T-cell (primary cell): ENCODE results near the gene SLC13A5. TPM values are rescaled to one million over a fixed set of nuclear protein-coding genes. Genes with fewer than 3 reads are reported as not detected.

Experiments used
- ATAC-seq, 4 experiments: fragments of 200-7000 bp in 3 of 4; fragments of 150-1000 bp in 1 of 4; cut with Tn5 transposase; replicated peaks in 1 of 4; 1 replicate in 3 of 4; 2 replicates in 1 of 4; pipeline ENCODE4 v1.10.0; 2021; ENCODE audit warnings: moderate library complexity in 3 of 4, mild to moderate bottlenecking in 2 of 4, moderate number of reproducible peaks in 1 of 4
- CTCF ChIA-PET, 2 donors: fragments of 300-600 bp; sonication (Branson Sonifier 250); formaldehyde crosslinking; loops; one replicate each; lab custom pipeline; 2022; ENCODE audit warnings: antibody characterized with exemption in 2 of 2; lab: Charles Lee
- POLR2A ChIA-PET, 2 donors: fragments of 300-600 bp; sonication (Branson Sonifier 250); formaldehyde crosslinking; loops; one replicate each; lab custom pipeline; 2022; ENCODE audit warnings: antibody characterized with exemption in 2 of 2; lab: Charles Lee
- DNase-seq, 35 experiments: peaks; one replicate each; pipeline versions ENCODE4 v3.0.0 to v3.0.0-alpha.2; 2013 to 2023
- H3K27ac ChIP-seq: one replicate; pipeline ENCODE4 v1.5.1; 2013; ENCODE audit warnings: low read length
- H3K27me3 ChIP-seq, 2 experiments: replicated peaks in 1 of 2; 1 replicate in 1 of 2; 2 replicates in 1 of 2; pipeline versions ENCODE4 v1.6.1 to v1.7.0; 2013; ENCODE audit warnings: low read length in 1 of 2, mixed read lengths in 1 of 2; ENCODE audit not compliant: control insufficient read depth in 2 of 2, insufficient read depth in 2 of 2; ENCODE audit errors: extremely low read depth in 1 of 2
- H3K36me3 ChIP-seq, 2 donors: 1 replicate in 1 of 2; 2 replicates in 1 of 2; pipeline versions ENCODE4 v1.6.1 to v1.7.0; 2013; ENCODE audit warnings: low read length in 1 of 2; ENCODE audit not compliant: control insufficient read depth in 2 of 2, insufficient read depth in 1 of 2; ENCODE audit errors: extremely low read depth in 1 of 2
- H3K4me1 ChIP-seq, 2 experiments: 1 replicate in 1 of 2; 2 replicates in 1 of 2; pipeline versions ENCODE4 v1.6.1 to v1.7.0; 2013; ENCODE audit warnings: low read length in 2 of 2, mixed read lengths in 1 of 2; ENCODE audit not compliant: insufficient read depth in 2 of 2, control insufficient read depth in 1 of 2; ENCODE audit errors: extremely low read depth in 1 of 2
- H3K4me3 ChIP-seq, 2 donors: 1 replicate in 1 of 2; 2 replicates in 1 of 2; pipeline versions ENCODE4 v1.5.1 to v1.7.0; 2013; ENCODE audit warnings: mild to moderate bottlenecking in 2 of 2, low read length in 1 of 2, moderate library complexity in 1 of 2; ENCODE audit not compliant: control insufficient read depth in 1 of 2; ENCODE audit errors: extremely low read depth in 1 of 2
- H3K9me3 ChIP-seq: 2 replicates; pipeline ENCODE4 v1.7.0; 2013
- H3K27ac Mint-ChIP-seq, 2 donors: one replicate each; pipeline ENCODE4 v1.8.0; 2020 to 2021; ENCODE audit warnings: mild to moderate bottlenecking in 2 of 2, mixed read lengths in 2 of 2
- H3K27me3 Mint-ChIP-seq, 2 donors: one replicate each; pipeline ENCODE4 v1.8.0; 2021 to 2022; ENCODE audit warnings: mixed read lengths in 2 of 2
- H3K36me3 Mint-ChIP-seq: one replicate; pipeline ENCODE4 v1.8.0; 2021; ENCODE audit warnings: mixed read lengths
- H3K4me1 Mint-ChIP-seq, 3 donors: one replicate each; pipeline ENCODE4 v1.8.0; 2020 to 2022; ENCODE audit warnings: mixed read lengths in 3 of 3, mild to moderate bottlenecking in 1 of 3
- H3K4me3 Mint-ChIP-seq, 3 donors: one replicate each; pipeline ENCODE4 v1.8.0; 2020 to 2022; ENCODE audit warnings: mild to moderate bottlenecking in 3 of 3, mixed read lengths in 3 of 3, moderate library complexity in 3 of 3
- H3K9me3 Mint-ChIP-seq, 3 donors: one replicate each; pipeline ENCODE4 v1.8.0; 2020 to 2022; ENCODE audit warnings: mixed read lengths in 3 of 3
- WGBS: methylation state at CpG from one replicate; pipeline ENCODE4 v1.1.5; 2013; ENCODE audit warnings: missing lambda C conversion rate; ENCODE audit not compliant: insufficient coverage; 5-methylcytosine and 5-hydroxymethylcytosine counted together
- total RNA-seq, 35 experiments: library from RNA in 6 of 35; stranded (reverse) in 6 of 35; fragments of 120-200 nt in 1 of 35; gene quantifications; one replicate each; pipeline versions ENCODE4 v1.2.1 to v1.2.4 and lab custom pipeline; 2013 to 2026

Gene SLC13A5
- total RNA-seq, 5 donors from 2014 or later (not counting 1 experiment from before 2014, with no cell fraction given) = 0.13 TPM; not detected in 3

GRCh38 chr17:6701719-6702118 lies 11.4 kb downstream of the SLC13A5 start:
- no peak overlapping the region for H3K27ac Mint-ChIP-seq
- Histone ChIP-seq H3K36me3 (no peaks in the 10 kb centered on the region), H3K27me3 (peaks cover 0 to 36% of the 10 kb centered on the region in 2 experiments), H3K4me1 (peaks cover 0 to 4% of the 10 kb centered on the region in 2 experiments), H3K4me3 (no peak overlapping the region), H3K9me3 (no peaks in the 10 kb centered on the region), H3K27ac (no peak overlapping the region)
- no peaks in the 10 kb centered on the region for H3K36me3 Mint-ChIP-seq
- peak in 13 of 35 experiments; percentile 8 to 37 (median 24) for DNase-seq
- WGBS = 0% methylated on average over 2 of the region's 11 CpGs
- H3K9me3 Mint-ChIP-seq = no peaks in the 10 kb centered on the region
- H3K27me3 Mint-ChIP-seq = peaks cover 16 to 23% of the 10 kb centered on the region in 2 donors
- H3K4me3 Mint-ChIP-seq = no peak overlapping the region
- peaks cover 0 to 3% (median 0%) of the 10 kb centered on the region in 3 donors for H3K4me1 Mint-ChIP-seq
- ChIA-PET CTCF (no interaction called here), POLR2A (no interaction called here)
- peak in 3 of 4 experiments; percentile 42 to 52 (median 49) for ATAC-seq

GRCh38 chr17:6700948-6701307 lies 12.2 kb downstream of the SLC13A5 start:
- ATAC-seq (no peak), DNase-seq (no peak)
- Mint-ChIP-seq H3K9me3 (no peaks in the 10 kb centered on the region), H3K27me3 (peaks cover 14 to 24% of the 10 kb centered on the region in 2 donors), H3K4me1 (peaks cover 0 to 3% (median 0%) of the 10 kb centered on the region in 3 donors), H3K27ac (no peak overlapping the region), H3K4me3 (no peak overlapping the region), H3K36me3 (no peaks in the 10 kb centered on the region)
- no peak overlapping the region for H3K27ac ChIP-seq
- 78% methylated on average over 8 of the region's 8 CpGs for WGBS
- ChIA-PET POLR2A (no interaction called here), CTCF (no interaction called here)
- H3K36me3 ChIP-seq = no peaks in the 10 kb centered on the region
- H3K9me3 ChIP-seq = no peaks in the 10 kb centered on the region
- peaks cover 0 to 4% of the 10 kb centered on the region in 2 experiments for H3K4me1 ChIP-seq
- H3K27me3 ChIP-seq = peaks cover 0 to 32% of the 10 kb centered on the region in 2 experiments
- no peak overlapping the region for H3K4me3 ChIP-seq

GRCh38 chr17:6699997-6700947 lies 12.9 kb downstream of the SLC13A5 start:
- Mint-ChIP-seq H3K4me3 (no peak overlapping the region), H3K27me3 (peaks cover 15 to 26% of the 10 kb centered on the region in 2 donors), H3K27ac (no peak overlapping the region), H3K4me1 (peaks cover 0 to 3% (median 0%) of the 10 kb centered on the region in 3 donors), H3K36me3 (no peaks in the 10 kb centered on the region), H3K9me3 (no peaks in the 10 kb centered on the region)
- H3K4me3 ChIP-seq = no peak overlapping the region
- CTCF ChIA-PET = no interaction called here
- H3K27ac ChIP-seq = no peak overlapping the region
- H3K4me1 ChIP-seq = peaks cover 0 to 4% of the 10 kb centered on the region in 2 experiments
- ATAC-seq (no peak), DNase-seq (no peak)
- POLR2A ChIA-PET = no interaction called here
- H3K27me3 ChIP-seq = peaks cover 0 to 34% of the 10 kb centered on the region in 2 experiments
- no peaks in the 10 kb centered on the region for H3K9me3 ChIP-seq
- no peaks in the 10 kb centered on the region for H3K36me3 ChIP-seq
- WGBS = 83% methylated on average over 13 of the region's 16 CpGs

GRCh38 chr17:6698004-6698403 lies 15.2 kb downstream of the SLC13A5 start:
- peaks cover 0 to 4% of the 10 kb centered on the region in 2 experiments for H3K4me1 ChIP-seq
- WGBS = 72% methylated on average over 11 of the region's 11 CpGs
- H3K4me3 Mint-ChIP-seq = no peak overlapping the region
- peaks cover 0 to 3% (median 0%) of the 10 kb centered on the region in 3 donors for H3K4me1 Mint-ChIP-seq
- no peak overlapping the region for H3K27ac Mint-ChIP-seq
- no peak for DNase-seq
- H3K27ac ChIP-seq = no peak overlapping the region
- no peaks in the 10 kb centered on the region for H3K9me3 ChIP-seq
- no peak overlapping the region for H3K4me3 ChIP-seq
- no peaks in the 10 kb centered on the region for H3K9me3 Mint-ChIP-seq
- POLR2A ChIA-PET = no interaction called here
- peaks cover 0 to 28% of the 10 kb centered on the region in 2 experiments for H3K27me3 ChIP-seq
- H3K27me3 Mint-ChIP-seq = peaks cover 16 to 24% of the 10 kb centered on the region in 2 donors
- CTCF ChIA-PET = no interaction called here
- no peaks in the 10 kb centered on the region for H3K36me3 Mint-ChIP-seq
- ATAC-seq = no peak
- no peaks in the 10 kb centered on the region for H3K36me3 ChIP-seq

GRCh38 chr17:6696906-6697305 lies 16.3 kb downstream of the SLC13A5 start:
- Histone ChIP-seq H3K4me3 (no peak overlapping the region), H3K36me3 (no peaks in the 10 kb centered on the region), H3K27ac (no peak overlapping the region), H3K4me1 (peaks cover 0 to 3% of the 10 kb centered on the region in 2 experiments), H3K9me3 (no peaks in the 10 kb centered on the region), H3K27me3 (peaks cover 0 to 21% of the 10 kb centered on the region in 2 experiments)
- no peaks in the 10 kb centered on the region for H3K4me1 Mint-ChIP-seq
- 81% methylated on average over 5 of the region's 5 CpGs for WGBS
- DNase-seq = no peak
- no peaks in the 10 kb centered on the region for H3K9me3 Mint-ChIP-seq
- H3K4me3 Mint-ChIP-seq = no peak overlapping the region
- POLR2A ChIA-PET = no interaction called here
- H3K36me3 Mint-ChIP-seq = no peaks in the 10 kb centered on the region
- no peak for ATAC-seq
- CTCF ChIA-PET = no interaction called here
- no peak overlapping the region for H3K27ac Mint-ChIP-seq
- H3K27me3 Mint-ChIP-seq = peaks cover 23 to 32% of the 10 kb centered on the region in 2 donors

GRCh38 chr17:6695565-6695964 lies 17.6 kb downstream of the SLC13A5 start:
- no peak for DNase-seq
- POLR2A ChIA-PET = no interaction called here
- 89% methylated on average over 7 of the region's 13 CpGs for WGBS
- Mint-ChIP-seq H3K9me3 (no peaks in the 10 kb centered on the region), H3K36me3 (no peaks in the 10 kb centered on the region), H3K27me3 (peaks cover 24 to 43% of the 10 kb centered on the region in 2 donors), H3K27ac (no peak overlapping the region), H3K4me3 (no peak overlapping the region), H3K4me1 (no peaks in the 10 kb centered on the region)
- ATAC-seq = no peak
- Histone ChIP-seq H3K4me3 (no peak overlapping the region), H3K27me3 (peaks cover 0 to 31% of the 10 kb centered on the region in 2 experiments), H3K4me1 (no peaks in the 10 kb centered on the region), H3K9me3 (no peaks in the 10 kb centered on the region), H3K36me3 (no peaks in the 10 kb centered on the region), H3K27ac (no peak overlapping the region)
- CTCF ChIA-PET = no interaction called here
